ENCODE results near the gene SLC38A3. TPM values are rescaled to one million over a fixed set of nuclear protein-coding genes. Genes with fewer than 3 reads are reported as not detected.
A peak's percentile ranks its signal among the peaks of the same experiment; 100 is the strongest.

Gene SLC38A3
- polyA plus RNA-seq (2013, experiment 1 of 2), result 0.48 TPM
- 0.42 TPM for polyA plus RNA-seq (2013, experiment 2 of 2)

DNA sequence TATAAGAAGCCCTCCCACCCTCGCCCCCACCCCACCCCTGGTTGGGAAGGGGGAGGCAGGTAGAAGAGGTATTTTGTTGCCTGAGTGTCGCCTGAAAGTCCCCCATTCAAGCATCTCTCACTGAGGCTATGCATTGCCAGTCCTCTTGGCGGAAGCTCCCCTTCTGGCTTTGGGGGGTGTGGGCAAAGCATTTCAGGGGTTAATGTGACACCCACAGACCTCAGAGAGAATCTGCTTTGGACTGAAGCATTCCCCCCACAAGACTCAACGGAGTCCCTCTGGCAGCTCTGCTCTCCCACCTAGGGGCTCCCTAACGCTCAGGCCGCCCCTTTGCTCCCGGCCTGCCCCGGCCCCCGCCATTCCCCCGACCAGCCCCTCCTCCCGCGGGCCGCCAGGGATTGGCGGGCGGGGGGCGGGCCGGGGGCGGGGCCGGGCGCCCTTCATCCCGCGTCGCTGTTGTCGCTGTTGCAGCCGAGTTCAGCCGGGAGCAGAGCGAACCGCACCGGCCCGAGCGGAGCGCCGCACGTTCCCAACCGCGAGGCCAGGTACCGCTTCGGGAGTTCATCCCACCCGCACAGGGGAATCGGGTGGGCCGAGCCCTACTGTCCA, at the start of gene SLC38A3:
Gene SLC38A3 (plus strand): TSS at position 468 of the 609 bp plus-strand sequence. CDS start 8,929 bp downstream, outside the sequence.
- Histone ChIP-seq H3K27ac (ENCODE audit: low read depth, low read length) (no peak within 1 kb of the TSS), H3K23ac (ENCODE audit: low read length) (no peak within 1 kb of the TSS), H4K5ac (ENCODE audit: low read length) (no peak within 1 kb of the TSS), H3K79me1 (ENCODE audit: low read length) (no peaks in the 10 kb centered on the region), H3K4me2 (ENCODE audit: low read length) (peak within 1 kb of the TSS; percentile 94), H3K4ac (ENCODE audit: low read depth, low read length) (no peak within 1 kb of the TSS), H3K27me3 (ENCODE audit: insufficient read depth, low read length, poor library complexity) (no peaks in the 10 kb centered on the region), H3K56ac (ENCODE audit: low read length) (peak within 1 kb of the TSS; percentile 64), H3K18ac (ENCODE audit: low read length) (no peak within 1 kb of the TSS), H2BK120ac (ENCODE audit: low read depth, low read length) (no peak within 1 kb of the TSS), H3K4me3 (ENCODE audit: low read length) (peak within 1 kb of the TSS; percentile 17), H3K4me1 (ENCODE audit: control insufficient read depth, low read depth, low read length) (peaks cover 2% of the 10 kb centered on the region), H2AK5ac (ENCODE audit: low read length) (no peak within 1 kb of the TSS), H3K9ac (ENCODE audit: low read length) (peak within 1 kb of the TSS; percentile 56), H4K8ac (ENCODE audit: low read depth, low read length) (no peak within 1 kb of the TSS), H3K79me2 (ENCODE audit: control insufficient read depth, insufficient read depth, low read length) (no peaks in the 10 kb centered on the region), H2BK5ac (ENCODE audit: low read length) (no peak within 1 kb of the TSS), H2BK15ac (replicated peaks; ENCODE audit: low read depth) (no peak within 1 kb of the TSS), H3K36me3 (ENCODE audit: control insufficient read depth, insufficient read depth, low read length) (no peaks in the 10 kb centered on the region)
- no CpG with 5 or more reads among the region's 41 CpGs for WGBS (ENCODE audit: extremely low coverage, insufficient coverage, low lambda C conversion rate)
- peak; percentile 50 for DNase-seq

DNA sequence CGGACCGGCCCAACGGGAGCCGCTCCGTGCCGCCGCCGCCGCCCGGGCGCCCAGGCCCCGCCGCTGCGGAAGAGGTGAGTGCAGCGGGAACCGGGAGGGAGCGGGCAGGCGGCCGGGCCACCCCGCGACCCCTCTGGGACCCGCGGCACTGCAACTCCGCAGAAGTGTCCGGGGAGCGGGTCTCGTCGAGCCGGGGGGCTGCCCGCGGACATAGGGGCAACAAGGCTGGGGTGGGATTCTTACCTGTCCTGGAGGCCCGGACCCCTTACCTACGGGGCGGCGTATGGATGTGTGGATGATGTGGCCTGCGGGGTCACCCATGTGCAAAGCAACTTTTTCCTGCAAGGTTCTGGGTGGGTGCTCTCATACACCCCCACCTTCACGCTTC, 49.6 kb upstream of the SLC38A3 start:
- H4K8ac ChIP-seq (ENCODE audit: low read depth, low read length), result no peak overlapping the region
- peak overlapping the region; percentile 59 for H3K4me2 ChIP-seq (ENCODE audit: low read length)
- H3K9ac ChIP-seq (ENCODE audit: low read length), result peak overlapping the region; percentile 94
- H2BK5ac ChIP-seq (ENCODE audit: low read length), result no peak overlapping the region
- peaks cover 11% of the 10 kb centered on the region for H3K79me1 ChIP-seq (ENCODE audit: low read length)
- no peaks in the 10 kb centered on the region for H3K36me3 ChIP-seq (ENCODE audit: control insufficient read depth, insufficient read depth, low read length)
- peak overlapping the region; percentile 60 for H3K18ac ChIP-seq (ENCODE audit: low read length)
- H2AK5ac ChIP-seq (ENCODE audit: low read length), result no peak overlapping the region
- peak overlapping the region; percentile 50 for H3K4ac ChIP-seq (ENCODE audit: low read depth, low read length)
- no peak overlapping the region for H4K5ac ChIP-seq (ENCODE audit: low read length)
- H3K56ac ChIP-seq (ENCODE audit: low read length), result peak overlapping the region; percentile 97
- H3K27ac ChIP-seq (ENCODE audit: low read depth, low read length), result no peak overlapping the region
- no peak overlapping the region for H2BK120ac ChIP-seq (ENCODE audit: low read depth, low read length)
- peak overlapping the region; percentile 30 for H3K23ac ChIP-seq (ENCODE audit: low read length)
- H3K79me2 ChIP-seq (ENCODE audit: control insufficient read depth, insufficient read depth, low read length), result peaks cover 25% of the 10 kb centered on the region
- no CpG with 5 or more reads among the region's 37 CpGs for WGBS (ENCODE audit: extremely low coverage, insufficient coverage, low lambda C conversion rate)
- H2BK15ac ChIP-seq (replicated peaks; ENCODE audit: low read depth), result no peak overlapping the region
- H3K4me1 ChIP-seq (ENCODE audit: control insufficient read depth, low read depth, low read length), result peaks cover 22% of the 10 kb centered on the region
- H3K4me3 ChIP-seq (ENCODE audit: low read length), result peak overlapping the region; percentile 88
- no peaks in the 10 kb centered on the region for H3K27me3 ChIP-seq (ENCODE audit: insufficient read depth, low read length, poor library complexity)
- DNase-seq, result no peak

DNA sequence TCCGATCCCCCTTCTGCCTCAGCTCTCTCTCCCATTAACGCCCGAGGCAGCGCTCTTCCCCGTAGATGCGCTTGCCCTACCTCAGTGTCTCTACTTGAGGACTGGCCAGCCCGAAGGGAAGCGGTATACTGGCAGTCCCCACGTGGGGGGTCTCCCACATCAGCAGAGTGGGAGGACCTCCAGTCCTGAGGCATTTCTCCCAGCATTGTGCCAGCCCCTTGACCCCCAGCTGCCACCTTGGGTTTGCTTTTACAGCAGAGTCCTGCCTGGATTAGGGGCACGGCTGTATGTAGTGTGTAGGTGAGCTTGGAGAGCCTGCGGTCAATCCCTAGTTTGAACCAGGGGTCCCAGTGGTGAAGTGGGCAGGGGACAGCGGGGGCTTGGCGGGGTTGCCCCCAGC, 49.2 kb upstream of the SLC38A3 start:
- peak overlapping the region; percentile 60 for H3K18ac ChIP-seq (ENCODE audit: low read length)
- H2BK15ac ChIP-seq (replicated peaks; ENCODE audit: low read depth), result no peak overlapping the region
- peak overlapping the region; percentile 94 for H3K9ac ChIP-seq (ENCODE audit: low read length)
- no peak overlapping the region for H3K27ac ChIP-seq (ENCODE audit: low read depth, low read length)
- no peak overlapping the region for H2BK5ac ChIP-seq (ENCODE audit: low read length)
- peaks cover 11% of the 10 kb centered on the region for H3K79me1 ChIP-seq (ENCODE audit: low read length)
- peak overlapping the region; percentile 97 for H3K56ac ChIP-seq (ENCODE audit: low read length)
- H2AK5ac ChIP-seq (ENCODE audit: low read length), result peak overlapping the region; percentile 14
- no CpG with 5 or more reads among the region's 13 CpGs for WGBS (ENCODE audit: extremely low coverage, insufficient coverage, low lambda C conversion rate)
- H3K4ac ChIP-seq (ENCODE audit: low read depth, low read length), result no peak overlapping the region
- no peak overlapping the region for H2BK120ac ChIP-seq (ENCODE audit: low read depth, low read length)
- no peak overlapping the region for H4K8ac ChIP-seq (ENCODE audit: low read depth, low read length)
- H3K36me3 ChIP-seq (ENCODE audit: control insufficient read depth, insufficient read depth, low read length), result no peaks in the 10 kb centered on the region
- H3K23ac ChIP-seq (ENCODE audit: low read length), result peak overlapping the region; percentile 30
- no peak for DNase-seq
- no peaks in the 10 kb centered on the region for H3K27me3 ChIP-seq (ENCODE audit: insufficient read depth, low read length, poor library complexity)
- H4K5ac ChIP-seq (ENCODE audit: low read length), result no peak overlapping the region
- H3K4me3 ChIP-seq (ENCODE audit: low read length), result peak overlapping the region; percentile 88
- peak overlapping the region; percentile 59 for H3K4me2 ChIP-seq (ENCODE audit: low read length)
- H3K4me1 ChIP-seq (ENCODE audit: control insufficient read depth, low read depth, low read length), result peaks cover 21% of the 10 kb centered on the region
- H3K79me2 ChIP-seq (ENCODE audit: control insufficient read depth, insufficient read depth, low read length), result peaks cover 25% of the 10 kb centered on the region

DNA sequence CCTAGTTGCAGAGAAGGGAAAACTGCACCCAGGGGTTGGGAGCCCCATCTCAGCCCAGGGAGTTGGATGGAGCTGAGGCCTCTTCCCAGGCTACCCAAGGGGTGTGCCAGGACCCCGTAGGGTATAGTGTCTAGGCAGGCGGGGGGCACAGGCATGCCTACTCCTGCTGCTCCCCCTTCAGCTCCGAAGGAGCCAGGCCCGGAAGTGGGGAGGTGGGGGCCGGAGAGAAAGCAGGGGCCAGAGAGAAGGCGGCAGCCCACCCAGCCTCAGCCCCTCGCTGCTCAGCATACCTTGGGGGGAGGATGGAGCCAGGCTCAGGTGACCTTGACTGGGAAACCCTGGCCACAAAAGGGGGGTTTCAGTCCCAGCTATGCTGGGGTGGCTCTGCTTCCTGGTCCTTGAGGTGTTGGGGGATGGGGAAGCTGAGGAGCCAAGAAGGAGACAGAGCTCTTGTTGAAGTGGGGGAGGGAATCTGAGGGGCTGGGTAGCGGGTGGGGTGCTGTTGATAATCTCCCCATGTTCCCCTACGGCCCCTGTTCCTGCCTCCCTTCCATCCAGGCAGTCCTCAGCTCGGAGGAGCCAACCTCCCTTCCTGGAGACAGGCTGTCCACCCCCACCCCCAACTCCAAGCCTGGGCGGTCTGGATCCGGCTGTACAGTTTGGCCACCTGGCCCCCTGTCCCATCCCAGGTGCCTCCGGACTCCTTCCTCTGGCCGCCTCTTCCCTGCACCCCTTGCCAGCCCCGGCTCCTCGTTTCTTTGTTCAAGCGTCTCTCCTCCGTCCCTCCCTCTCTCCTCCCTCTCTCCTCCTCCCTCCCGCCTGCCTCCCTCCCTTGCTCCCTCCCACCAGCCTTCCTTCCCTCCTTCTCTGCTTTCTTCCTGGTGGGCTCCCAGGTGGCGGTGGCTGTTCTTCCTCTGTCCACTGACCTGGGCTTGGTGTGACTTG, 48.2 kb upstream of the SLC38A3 start:
- Histone ChIP-seq H2BK120ac (ENCODE audit: low read depth, low read length) (no peak overlapping the region), H3K79me1 (ENCODE audit: low read length) (peaks cover 19% of the 10 kb centered on the region), H3K36me3 (ENCODE audit: control insufficient read depth, insufficient read depth, low read length) (peaks cover 3% of the 10 kb centered on the region), H3K18ac (ENCODE audit: low read length) (peak overlapping the region; percentile 41), H3K4me1 (ENCODE audit: control insufficient read depth, low read depth, low read length) (peaks cover 26% of the 10 kb centered on the region), H3K27ac (ENCODE audit: low read depth, low read length) (no peak overlapping the region), H3K4me3 (ENCODE audit: low read length) (peak overlapping the region; percentile 88), H3K27me3 (ENCODE audit: insufficient read depth, low read length, poor library complexity) (no peaks in the 10 kb centered on the region), H3K23ac (ENCODE audit: low read length) (peak overlapping the region; percentile 98), H2BK15ac (replicated peaks; ENCODE audit: low read depth) (no peak overlapping the region), H2BK5ac (ENCODE audit: low read length) (peak overlapping the region; percentile 65), H4K8ac (ENCODE audit: low read depth, low read length) (no peak overlapping the region), H3K9ac (ENCODE audit: low read length) (peak overlapping the region; percentile 94), H2AK5ac (ENCODE audit: low read length) (peak overlapping the region; percentile 83), H3K4me2 (ENCODE audit: low read length) (peak overlapping the region; percentile 59), H4K5ac (ENCODE audit: low read length) (no peak overlapping the region), H3K4ac (ENCODE audit: low read depth, low read length) (peak overlapping the region; percentile 39), H3K79me2 (ENCODE audit: control insufficient read depth, insufficient read depth, low read length) (peaks cover 31% of the 10 kb centered on the region), H3K56ac (ENCODE audit: low read length) (peak overlapping the region; percentile 97)
- no peak for DNase-seq
- no CpG with 5 or more reads among the region's 20 CpGs for WGBS (ENCODE audit: extremely low coverage, insufficient coverage, low lambda C conversion rate)

DNA sequence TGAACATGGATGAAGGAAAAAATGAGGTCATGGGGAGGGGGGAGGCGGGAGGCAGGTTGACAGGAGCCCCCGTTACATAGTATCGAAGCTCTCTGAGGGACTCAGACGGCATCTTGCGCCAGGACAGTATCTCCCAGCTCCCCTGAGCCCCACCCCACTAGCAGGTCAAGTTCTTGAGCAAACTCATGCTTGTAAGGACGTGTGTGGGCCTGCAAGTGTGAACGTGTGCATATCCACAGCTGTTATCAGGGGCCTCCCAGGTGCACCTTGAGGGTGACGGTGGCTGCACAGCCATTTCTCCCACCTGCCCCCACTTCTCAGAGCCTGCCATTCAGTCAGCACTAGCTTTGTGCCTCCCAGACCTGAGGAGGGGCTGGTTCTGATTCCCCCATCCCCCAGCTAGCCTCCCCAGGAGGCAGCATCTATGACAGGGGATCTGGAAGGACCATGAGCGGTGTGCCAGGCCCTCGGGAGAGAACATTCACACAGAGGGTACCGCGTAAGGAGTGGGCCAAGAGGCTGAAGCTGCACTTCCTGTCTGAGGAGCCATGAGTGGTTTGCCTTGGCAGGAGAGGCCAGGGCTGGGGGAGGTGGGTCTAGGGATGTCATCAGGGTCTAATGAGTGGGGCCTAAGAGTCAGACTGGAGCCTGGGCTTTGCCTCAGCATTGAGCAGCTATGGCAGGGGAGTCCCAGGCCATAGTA, 47.1 kb upstream of the SLC38A3 start:
- Histone ChIP-seq H3K36me3 (ENCODE audit: control insufficient read depth, insufficient read depth, low read length) (peaks cover 3% of the 10 kb centered on the region), H2AK5ac (ENCODE audit: low read length) (no peak overlapping the region), H3K27ac (ENCODE audit: low read depth, low read length) (no peak overlapping the region), H3K4me3 (ENCODE audit: low read length) (no peak overlapping the region), H3K4ac (ENCODE audit: low read depth, low read length) (no peak overlapping the region), H3K18ac (ENCODE audit: low read length) (no peak overlapping the region), H3K23ac (ENCODE audit: low read length) (no peak overlapping the region), H3K79me1 (ENCODE audit: low read length) (peaks cover 29% of the 10 kb centered on the region), H2BK5ac (ENCODE audit: low read length) (no peak overlapping the region), H3K9ac (ENCODE audit: low read length) (peak overlapping the region; percentile 18), H4K8ac (ENCODE audit: low read depth, low read length) (no peak overlapping the region), H2BK120ac (ENCODE audit: low read depth, low read length) (no peak overlapping the region), H3K79me2 (ENCODE audit: control insufficient read depth, insufficient read depth, low read length) (peaks cover 31% of the 10 kb centered on the region), H3K4me1 (ENCODE audit: control insufficient read depth, low read depth, low read length) (peaks cover 30% of the 10 kb centered on the region), H3K56ac (ENCODE audit: low read length) (peak overlapping the region; percentile 53), H3K27me3 (ENCODE audit: insufficient read depth, low read length, poor library complexity) (no peaks in the 10 kb centered on the region), H2BK15ac (replicated peaks; ENCODE audit: low read depth) (no peak overlapping the region), H3K4me2 (ENCODE audit: low read length) (no peak overlapping the region), H4K5ac (ENCODE audit: low read length) (no peak overlapping the region)
- DNase-seq, result no peak
- no CpG with 5 or more reads among the region's 12 CpGs for WGBS (ENCODE audit: extremely low coverage, insufficient coverage, low lambda C conversion rate)
